Upper lobe of left lung (tissue), 6 donors: ENCODE data around the gene IFNGR2. TPM values are rescaled to one million over a fixed set of nuclear protein-coding genes. Genes with fewer than 3 reads are reported as not detected.
A peak's percentile ranks its signal among the peaks of the same experiment; 100 is the strongest.

Experiments
- ATAC-seq, 2 donors: fragments of 200-7000 bp; cut with Tn5 transposase; one replicate each; pipeline ENCODE4 v1.9.1; 2022; ENCODE audit warnings: mild to moderate bottlenecking in 2 of 2, moderate library complexity in 2 of 2; ENCODE audit not compliant: low FRiP score in 2 of 2
- DNase-seq, 2 donors: peaks; one replicate each; pipeline ENCODE4 v3.0.0-alpha.2; 2019 to 2020
- H3K27ac ChIP-seq, 4 donors: fragments of 200-600 bp; sonication (generic); one replicate each; pipeline ENCODE4 v1.5.1; 2016 to 2019
- H3K27me3 ChIP-seq, 4 donors: fragments of 200-600 bp; sonication (generic); one replicate each; pipeline ENCODE4 v1.5.1; 2017 to 2019
- H3K36me3 ChIP-seq, 4 donors: fragments of 200-600 bp; sonication (generic); one replicate each; pipeline ENCODE4 v1.5.1; 2016 to 2019
- H3K4me1 ChIP-seq, 4 donors: fragments of 200-600 bp; sonication (generic); one replicate each; pipeline ENCODE4 v1.5.1; 2018 to 2019
- H3K4me3 ChIP-seq, 4 donors: fragments of 200-600 bp; sonication (generic); one replicate each; pipeline ENCODE4 v1.5.1; 2017 to 2019; ENCODE audit warnings: mild to moderate bottlenecking in 2 of 4, moderate library complexity in 1 of 4
- H3K9me3 ChIP-seq, 4 donors: fragments of 200-600 bp; sonication (generic); one replicate each; pipeline ENCODE4 v1.5.1; 2018 to 2019
- CTCF ChIP-seq, 6 experiments: fragments of 450-650 bp in 4 of 6; fragments of 200-600 bp in 2 of 6; sonication (generic) in 2 of 6; IDR thresholded peaks; one replicate each; pipeline ENCODE4 v1.5.1; 2016 to 2019; ENCODE audit warnings: antibody characterized with exemption in 6 of 6
- EP300 ChIP-seq, 4 donors: sonication (generic); formaldehyde crosslinking; IDR thresholded peaks; one replicate each; pipeline ENCODE4 v1.5.1; 2017; ENCODE audit warnings: antibody characterized with exemption in 4 of 4, control low read depth in 2 of 4
- POLR2A ChIP-seq, 4 donors: fragments of 450-650 bp; IDR thresholded peaks; one replicate each; pipeline ENCODE4 v1.5.1; 2016 to 2017; ENCODE audit warnings: antibody characterized with exemption in 4 of 4, mild to moderate bottlenecking in 2 of 4
- POLR2AphosphoS5 ChIP-seq, 2 donors: sonication (generic); formaldehyde crosslinking; IDR thresholded peaks; one replicate each; pipeline ENCODE4 v1.5.1; 2017; ENCODE audit warnings: antibody characterized with exemption in 2 of 2
- WGBS, 2 donors: methylation state at CpG; one replicate each; pipeline ENCODE4 v1.1.5; 2017 to 2018; 5-methylcytosine and 5-hydroxymethylcytosine counted together
- total RNA-seq, 6 donors: library from RNA; depleted of rRNA in 4 of 6; stranded (reverse); fragments of >200 nt in 4 of 6; gene quantifications; one replicate each; pipeline versions ENCODE4 v1.1.0 to v1.2.1, GENCODE V29; 2016 to 2021
- donor health status: DM: no; HTN: no; CAD: no; lungs with moderate emphysema.
- donor health status: DM: no; HTN: yes; CAD: no; lungs with severe emphysema.

IFNGR2 gene
- total RNA-seq, 6 donors from 2014 or later, result 35.6 to 89.8 (median 62.0) TPM

- TF ChIP-seq POLR2AphosphoS5 (IDR thresholded peaks at IDR 0.05), result no peak
- TF ChIP-seq EP300 (IDR thresholded peaks at IDR 0.05), result no peak
- no peak for TF ChIP-seq POLR2A (IDR thresholded peaks at IDR 0.05)
- TF ChIP-seq CTCF (IDR thresholded peaks at IDR 0.05), result no peak
- Histone ChIP-seq H3K4me3 (no peak overlapping the region), H3K9me3 (no peaks in the 10 kb centered on the region), H3K27me3 (no peaks in the 10 kb centered on the region), H3K27ac (peak overlapping the region; percentile 1 to 76 (median 61)), H3K4me1 (peaks cover 0 to 24% (median 18%) of the 10 kb centered on the region in 4 donors), H3K36me3 (no peaks in the 10 kb centered on the region)
- peak in 1 of 2 donors; percentile 45 for ATAC-seq
- no peak for DNase-seq
- WGBS, 2 donors, result 39 to 47% methylated on average over 2 of the region's 2 CpGs
Observed at GRCh38 chr21:33374080-33374449, 29.1 kb upstream of the IFNGR2 start.

DNA sequence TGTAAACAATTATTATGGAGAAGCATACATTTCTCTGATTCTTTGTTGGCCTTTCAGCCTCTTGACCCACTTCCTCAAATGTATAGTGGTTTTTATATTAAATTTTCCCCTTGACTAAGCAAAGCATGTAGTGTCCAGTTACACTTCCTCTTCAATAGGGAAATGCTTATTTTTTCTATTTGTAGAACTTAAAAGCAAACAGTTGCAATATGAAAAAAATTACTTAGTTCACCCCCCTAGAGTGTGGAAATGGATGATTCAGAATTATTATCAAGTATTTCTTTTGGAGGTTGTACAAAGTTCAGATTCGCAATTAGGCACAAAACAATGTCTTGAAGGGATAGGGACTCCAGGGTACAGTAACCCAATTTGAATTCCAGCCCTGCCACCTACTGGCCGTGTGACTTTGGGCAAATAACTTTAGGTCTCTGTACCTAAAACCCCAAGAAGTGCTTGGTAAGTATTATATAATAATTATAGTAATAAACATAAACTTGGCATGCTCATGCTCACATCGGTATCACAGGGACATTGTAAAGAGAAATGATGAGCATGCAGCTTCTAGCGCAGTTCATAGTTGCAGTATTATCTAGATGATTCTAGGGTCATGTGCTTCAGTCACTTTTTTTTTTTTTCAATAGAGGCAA lies 28.6 kb upstream of the IFNGR2 start:
- no peaks in the 10 kb centered on the region for H3K36me3 ChIP-seq
- no peaks in the 10 kb centered on the region for H3K9me3 ChIP-seq
- peak; percentile 66 to 83 for ATAC-seq
- H3K4me1 ChIP-seq, result peaks cover 3 to 26% (median 20%) of the 10 kb centered on the region in 4 donors
- peak in 1 of 2 donors; percentile 69 for DNase-seq
- TF ChIP-seq EP300 (IDR thresholded peaks at IDR 0.05), result no peak
- TF ChIP-seq CTCF (IDR thresholded peaks at IDR 0.05), result peak; percentile 40 to 60 (median 46)
- H3K4me3 ChIP-seq, result no peak overlapping the region
- peak overlapping the region; percentile 1 to 76 (median 61) for H3K27ac ChIP-seq
- 17 to 19% methylated on average over 4 of the region's 4 CpGs for WGBS, 2 donors
- no peaks in the 10 kb centered on the region for H3K27me3 ChIP-seq

DNA sequence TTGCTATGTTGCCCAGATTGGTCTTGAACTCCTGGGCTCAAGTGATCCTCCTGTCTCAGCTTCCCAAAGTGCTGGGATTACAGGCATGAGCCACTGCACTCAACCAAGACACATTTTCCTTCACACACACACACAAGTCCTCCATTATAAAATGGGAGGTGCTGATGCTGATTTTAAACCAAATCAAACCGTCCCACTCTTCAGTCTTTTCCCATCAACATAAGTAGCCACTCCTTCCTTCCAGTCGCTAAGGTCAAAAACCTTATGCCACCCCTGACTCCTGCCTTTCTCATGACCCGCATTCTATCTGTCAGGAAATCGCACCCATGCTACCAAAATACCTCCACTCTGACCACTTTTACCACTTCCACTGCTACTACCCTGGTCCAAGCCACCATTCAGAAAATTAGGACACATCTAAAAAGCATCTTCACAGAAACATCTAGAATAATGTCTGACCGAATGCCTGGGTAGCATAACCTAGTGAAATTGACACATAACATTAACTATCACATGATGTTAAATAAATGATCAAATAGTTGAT lies 28.0 kb upstream of the IFNGR2 start:
- DNase-seq, result no peak

DNA sequence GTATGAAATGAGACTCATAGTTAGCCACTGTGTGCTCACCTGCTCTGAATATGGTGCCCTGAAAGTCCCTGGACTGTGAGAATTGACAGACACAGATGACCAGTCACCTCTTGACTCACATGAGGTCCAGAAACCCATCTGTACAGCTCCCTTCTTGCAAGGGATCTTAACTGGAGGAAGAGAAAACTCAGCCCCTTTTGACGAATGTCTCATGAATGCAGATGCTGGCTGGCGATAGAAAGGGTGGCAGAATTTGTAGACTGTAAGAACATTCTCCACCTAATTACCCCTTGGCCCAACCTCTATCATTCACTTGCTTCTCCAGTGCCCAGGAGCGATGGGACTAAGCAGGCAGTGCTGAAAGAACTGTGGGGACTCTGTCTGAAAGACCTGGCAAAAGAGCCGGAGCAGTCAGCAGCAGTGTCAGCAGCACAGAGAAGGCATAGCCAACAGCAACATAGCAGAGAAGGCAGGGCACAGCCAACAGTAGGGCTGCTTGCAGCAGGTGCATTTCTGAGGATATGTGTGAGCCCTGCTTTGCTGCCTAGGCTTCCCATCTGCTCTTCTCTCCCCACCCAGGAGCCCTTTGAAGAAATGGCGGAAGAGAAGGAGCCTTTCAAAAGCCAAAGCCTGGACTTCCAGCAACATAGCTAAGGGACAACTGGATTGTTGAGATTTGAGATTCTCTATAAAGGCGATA lies 25.8 kb upstream of the IFNGR2 start:
- no peaks in the 10 kb centered on the region for H3K9me3 ChIP-seq
- no peak overlapping the region for H3K27ac ChIP-seq
- H3K4me3 ChIP-seq, result no peak overlapping the region
- ATAC-seq (no peak), DNase-seq (no peak)
- TF ChIP-seq POLR2AphosphoS5 (IDR thresholded peaks at IDR 0.05), result no peak
- no peak for TF ChIP-seq CTCF (IDR thresholded peaks at IDR 0.05)
- TF ChIP-seq POLR2A (IDR thresholded peaks at IDR 0.05), result no peak
- no peak for TF ChIP-seq EP300 (IDR thresholded peaks at IDR 0.05)
- H3K27me3 ChIP-seq, result no peaks in the 10 kb centered on the region
- H3K36me3 ChIP-seq, result no peaks in the 10 kb centered on the region
- 93 to 94% methylated on average over 4 to 6 of the region's 6 CpGs for WGBS, 2 donors
- peaks cover 29 to 53% (median 40%) of the 10 kb centered on the region in 4 donors for H3K4me1 ChIP-seq

More for the DNA sequence above, 28.0 kb upstream of the IFNGR2 start:
- Histone ChIP-seq H3K9me3 (no peaks in the 10 kb centered on the region), H3K27me3 (no peaks in the 10 kb centered on the region), H3K4me1 (peaks cover 9 to 32% (median 26%) of the 10 kb centered on the region in 4 donors), H3K36me3 (no peaks in the 10 kb centered on the region), H3K27ac (peak overlapping the region in 3 of 4 donors; percentile 40 to 76 (median 58)), H3K4me3 (no peak overlapping the region)
- TF ChIP-seq CTCF (IDR thresholded peaks at IDR 0.05) (no peak), POLR2A (IDR thresholded peaks at IDR 0.05) (no peak), POLR2AphosphoS5 (IDR thresholded peaks at IDR 0.05) (no peak), EP300 (IDR thresholded peaks at IDR 0.05) (no peak)
- ATAC-seq, result no peak
- 60 to 66% methylated on average over 5 of the region's 5 CpGs for WGBS, 2 donors
